Endodermal cell (in vitro differentiated cells): ENCODE data around the gene BEAN1. TPM values are rescaled to one million over a fixed set of nuclear protein-coding genes. Genes with fewer than 3 reads are reported as not detected.

Experiments used
- DNase-seq: peaks from one replicate; pipeline ENCODE4 v3.0.0-alpha.2; 2017
- H3K27ac ChIP-seq: 2 replicates; pipeline ENCODE4 v1.5.1; 2013; ENCODE audit warnings: mild to moderate bottlenecking, low read depth, low read length, moderate library complexity
- H3K27me3 ChIP-seq: 2 replicates; pipeline ENCODE4 v1.6.1; 2013; ENCODE audit warnings: mild to moderate bottlenecking, low read length, moderate library complexity; ENCODE audit not compliant: insufficient read depth, control insufficient read depth, poor library complexity, severe bottlenecking
- H3K36me3 ChIP-seq: 2 replicates; pipeline ENCODE4 v1.7.0; 2013; ENCODE audit warnings: mild to moderate bottlenecking, low read length, moderate library complexity; ENCODE audit not compliant: control insufficient read depth, insufficient read depth
- H3K4me1 ChIP-seq: one replicate; pipeline ENCODE4 v1.7.0; 2013; ENCODE audit warnings: low read length; ENCODE audit not compliant: control insufficient read depth, insufficient read depth
- H3K4me3 ChIP-seq: 2 replicates; pipeline ENCODE4 v1.5.1; 2013; ENCODE audit warnings: mild to moderate bottlenecking, low read length, moderate library complexity
- H3K9ac ChIP-seq: 2 replicates; pipeline ENCODE4 v1.6.1; 2013; ENCODE audit warnings: mild to moderate bottlenecking, low read length, moderate library complexity; ENCODE audit not compliant: poor library complexity, severe bottlenecking; ENCODE audit errors: extremely low read depth
- H3K9me3 ChIP-seq: 2 replicates; pipeline ENCODE4 v1.6.1; 2013; ENCODE audit warnings: mild to moderate bottlenecking, low read length, moderate library complexity; ENCODE audit not compliant: control insufficient read depth
- H3K27ac Mint-ChIP-seq: 2 replicates; pipeline ENCODE4 v1.8.0; 2020; ENCODE audit warnings: mixed read lengths
- H3K27me3 Mint-ChIP-seq: 2 replicates; pipeline ENCODE4 v1.8.0; 2021; ENCODE audit warnings: mild to moderate bottlenecking, mixed read lengths; ENCODE audit not compliant: insufficient read depth
- H3K36me3 Mint-ChIP-seq: 2 replicates; pipeline ENCODE4 v1.8.0; 2020; ENCODE audit warnings: low read depth, mixed read lengths
- H3K4me1 Mint-ChIP-seq: 2 replicates; pipeline ENCODE4 v1.8.0; 2020; ENCODE audit warnings: mixed read lengths
- H3K4me3 Mint-ChIP-seq: 2 replicates; pipeline ENCODE4 v1.8.0; 2020; ENCODE audit warnings: mild to moderate bottlenecking, moderate library complexity, mixed read lengths
- H3K9me3 Mint-ChIP-seq: 2 replicates; pipeline ENCODE4 v1.8.0; 2020; ENCODE audit warnings: mild to moderate bottlenecking, mixed read lengths
- CTCF ChIP-seq: fragments of 200-600 bp; sonication (generic); conservative IDR thresholded peaks from 2 replicates; pipeline ENCODE4 v1.5.0; 2021; ENCODE audit warnings: antibody characterized with exemption, mild to moderate bottlenecking
- WGBS, 2 experiments: methylation state at CpG; one replicate each; pipeline versions ENCODE4 v1.1.5 to v1.1.7; 2013; ENCODE audit warnings: missing lambda C conversion rate in 2 of 2, mixed read lengths in 1 of 2; ENCODE audit not compliant: insufficient coverage in 1 of 2, insufficient read length in 1 of 2; 5-methylcytosine and 5-hydroxymethylcytosine counted together
- total RNA-seq, 2 donors: library from RNA; stranded (reverse); fragmentation: NEBNext Ultra II Directional in 1 of 2; extraction: Animal tissue kit (Norgen Biotek cat#: 25700) in 1 of 2; gene quantifications; 2 replicates in 1 of 2; 3 replicates in 1 of 2; pipeline ENCODE4 v1.2.1, GENCODE V29; 2021

The BEAN1 gene
- total RNA-seq, 2 donors from 2014 or later, result 0.18 TPM; not detected in 1

DNA sequence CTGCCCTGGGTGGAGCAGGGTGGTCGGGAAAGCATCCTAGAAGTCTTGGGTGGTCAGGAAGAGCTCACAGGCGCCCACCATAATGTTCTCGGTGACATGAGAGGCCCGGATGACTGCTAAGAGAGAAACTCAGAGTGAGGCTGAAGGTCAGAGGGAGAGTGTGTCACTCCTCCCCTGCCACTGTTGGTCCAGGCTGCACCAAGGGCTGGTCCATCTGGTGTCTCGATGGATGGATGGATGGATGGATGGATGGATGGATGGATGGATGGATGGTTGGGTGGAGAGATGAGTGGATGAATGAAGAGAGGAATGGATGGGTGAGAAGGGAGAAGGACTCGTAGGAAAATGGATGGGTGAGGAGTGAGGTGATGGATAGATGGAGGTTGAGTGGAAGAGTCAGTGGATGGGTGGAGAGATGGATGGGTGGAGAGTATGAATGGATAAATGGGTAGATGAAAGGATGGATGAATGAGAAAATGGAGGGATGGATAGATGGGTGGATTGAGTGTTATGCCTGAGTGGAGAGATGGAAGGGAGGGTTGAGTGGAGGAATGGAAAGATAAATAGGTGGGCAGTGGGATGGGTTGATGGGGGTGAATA, 43.0 kb downstream of the BEAN1 start:
- no peak overlapping the region for H3K4me3 ChIP-seq
- TF ChIP-seq CTCF, result no peak
- Mint-ChIP-seq H3K27me3 (peaks cover 45% of the 10 kb centered on the region), H3K4me1 (peaks cover 12% of the 10 kb centered on the region), H3K36me3 (no peaks in the 10 kb centered on the region), H3K4me3 (no peak overlapping the region), H3K9me3 (no peaks in the 10 kb centered on the region), H3K27ac (no peak overlapping the region)
- no peak overlapping the region for H3K27ac ChIP-seq
- no peaks in the 10 kb centered on the region for H3K9me3 ChIP-seq
- DNase-seq, result peak; percentile 24
- peaks cover 14% of the 10 kb centered on the region for H3K27me3 ChIP-seq
- H3K4me1 ChIP-seq, result peaks cover 2% of the 10 kb centered on the region
- H3K36me3 ChIP-seq, result no peaks in the 10 kb centered on the region
- 86 to 100% methylated on average over 1 to 6 of the region's 6 CpGs for WGBS, 2 experiments
- no peak overlapping the region for H3K9ac ChIP-seq

GRCh38 chr16:66470556-66470955, 43.5 kb downstream of the BEAN1 start:
- WGBS, 2 experiments, result 51 to 74% methylated on average over 2 of the region's 2 CpGs
- Histone ChIP-seq H3K36me3 (no peaks in the 10 kb centered on the region), H3K4me1 (peaks cover 2% of the 10 kb centered on the region), H3K9ac (no peak overlapping the region), H3K27ac (no peak overlapping the region), H3K27me3 (peaks cover 14% of the 10 kb centered on the region), H3K4me3 (no peak overlapping the region), H3K9me3 (no peaks in the 10 kb centered on the region)
- Mint-ChIP-seq H3K27me3 (peaks cover 48% of the 10 kb centered on the region), H3K27ac (no peak overlapping the region), H3K4me3 (no peak overlapping the region), H3K36me3 (no peaks in the 10 kb centered on the region), H3K4me1 (peaks cover 14% of the 10 kb centered on the region), H3K9me3 (no peaks in the 10 kb centered on the region)
- DNase-seq, result peak; percentile 31
- TF ChIP-seq CTCF, result no peak

DNA sequence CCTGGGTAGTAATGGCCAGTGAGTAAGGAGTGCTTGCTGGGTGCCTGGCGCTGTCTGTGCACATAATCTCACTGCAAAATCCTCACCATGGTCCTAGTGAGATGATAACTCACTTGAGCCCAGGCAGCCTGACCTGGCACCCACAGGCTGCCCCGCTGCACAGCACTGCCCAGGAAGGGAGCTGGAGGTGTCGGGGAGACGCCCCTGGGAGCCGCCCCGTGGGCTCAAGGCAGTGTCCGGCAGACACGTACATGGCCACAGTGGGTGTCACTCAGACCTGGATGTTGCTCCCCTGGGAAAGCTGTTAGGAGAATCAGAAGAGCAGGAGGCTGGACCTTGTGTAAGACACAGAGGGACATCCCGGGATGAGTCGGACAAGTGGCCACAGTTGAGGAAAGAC, 44.2 kb downstream of the BEAN1 start:
- no peaks in the 10 kb centered on the region for H3K9me3 ChIP-seq
- H3K9me3 Mint-ChIP-seq, result no peaks in the 10 kb centered on the region
- H3K4me1 Mint-ChIP-seq, result peaks cover 14% of the 10 kb centered on the region
- peaks cover 14% of the 10 kb centered on the region for H3K27me3 ChIP-seq
- H3K4me3 Mint-ChIP-seq, result no peak overlapping the region
- peaks cover 2% of the 10 kb centered on the region for H3K4me1 ChIP-seq
- H3K36me3 Mint-ChIP-seq, result no peaks in the 10 kb centered on the region
- no peak for TF ChIP-seq CTCF
- no peaks in the 10 kb centered on the region for H3K36me3 ChIP-seq
- 91 to 94% methylated on average over 7 to 10 of the region's 10 CpGs for WGBS, 2 experiments
- no peak overlapping the region for H3K4me3 ChIP-seq
- peak; percentile 33 for DNase-seq
- H3K27ac Mint-ChIP-seq, result no peak overlapping the region
- H3K27ac ChIP-seq, result no peak overlapping the region
- H3K9ac ChIP-seq, result no peak overlapping the region
- H3K27me3 Mint-ChIP-seq, result peaks cover 48% of the 10 kb centered on the region
